IMR-90 (cell line): ENCODE data around the gene GNB4. TPM values are rescaled to one million over a fixed set of nuclear protein-coding genes. Genes with fewer than 3 reads are reported as not detected.

Experiments used
- ATAC-seq: fragments of 200-7000 bp; cut with Tn5 transposase; 2 replicates; pipeline ENCODE4 v1.9.1; 2020; ENCODE audit warnings: low read depth, mild to moderate bottlenecking, moderate library complexity
- BruUV-seq: library from RNA; stranded (reverse); fragments of 400-500 nt; replicated peaks from 2 replicates; lab custom pipeline; 2021; lab: Mats Ljungman, UMichigan
- CTCF ChIA-PET: fragments of 300-600 bp; formaldehyde crosslinking; extraction: SDS; loops from one replicate; lab custom pipeline; 2021; ENCODE audit warnings: antibody characterized with exemption; lab: Yijun Ruan, JAX
- POLR2A ChIA-PET: fragments of 300-600 bp; sonication (Branson Sonifier 250); formaldehyde crosslinking; loops from one replicate; lab custom pipeline; 2022; ENCODE audit warnings: antibody characterized with exemption; ENCODE audit not compliant: unreplicated experiment; lab: Charles Lee
- DNase-seq: peaks from one replicate; pipeline ENCODE4 v3.0.0; 2013
- H2AFZ ChIP-seq: replicated peaks from 2 replicates; pipeline ENCODE3; 2013; ENCODE audit warnings: low read length, mild to moderate bottlenecking; ENCODE audit not compliant: poor library complexity
- H2AK5ac ChIP-seq: 2 replicates; pipeline ENCODE4 v1.6.1; 2013; ENCODE audit warnings: low read depth, low read length, inconsistent platforms
- H2AK9ac ChIP-seq: replicated peaks from 2 replicates; pipeline ENCODE3; 2013; ENCODE audit warnings: mild to moderate bottlenecking, low read depth, low read length, moderate library complexity; ENCODE audit not compliant: poor library complexity
- H2BK120ac ChIP-seq: 2 replicates; pipeline ENCODE4 v1.6.1; 2013; ENCODE audit warnings: low read depth, low read length, inconsistent platforms
- H2BK15ac ChIP-seq: 3 replicates; pipeline ENCODE4 v1.6.1; 2013; ENCODE audit warnings: low read depth, low read length, inconsistent platforms
- H2BK20ac ChIP-seq: 2 replicates; pipeline ENCODE4 v1.6.1; 2013; ENCODE audit warnings: low read depth, mild to moderate bottlenecking, inconsistent platforms, low read length, moderate library complexity
- H2BK5ac ChIP-seq: 2 replicates; pipeline ENCODE4 v1.6.1; 2013; ENCODE audit warnings: mild to moderate bottlenecking, low read depth, low read length, inconsistent platforms; ENCODE audit not compliant: poor library complexity, severe bottlenecking
- H3K14ac ChIP-seq: replicated peaks from 2 replicates; pipeline ENCODE4 v1.6.1; 2013; ENCODE audit warnings: low read depth, low read length, inconsistent platforms
- H3K18ac ChIP-seq: 2 replicates; pipeline ENCODE4 v1.6.1; 2013; ENCODE audit warnings: low read depth, low read length, control low read depth
- H3K23ac ChIP-seq: 2 replicates; pipeline ENCODE4 v1.6.1; 2013; ENCODE audit warnings: low read depth, low read length, inconsistent platforms
- H3K27ac ChIP-seq: 2 replicates; pipeline ENCODE4 v1.5.1; 2013; ENCODE audit warnings: mild to moderate bottlenecking, control low read depth, low read length; ENCODE audit not compliant: insufficient read depth
- H3K27me3 ChIP-seq: 2 replicates; pipeline ENCODE4 v1.6.1; 2013; ENCODE audit warnings: low read length; ENCODE audit not compliant: control insufficient read depth, insufficient read depth
- H3K36me3 ChIP-seq: 2 replicates; pipeline ENCODE4 v1.6.1; 2013; ENCODE audit warnings: low read length, mixed read lengths; ENCODE audit not compliant: control insufficient read depth, insufficient read depth
- H3K4ac ChIP-seq: 2 replicates; pipeline ENCODE4 v1.6.1; 2013; ENCODE audit warnings: low read depth, low read length, inconsistent platforms
- H3K4me1 ChIP-seq: 2 replicates; pipeline ENCODE4 v1.6.1; 2013; ENCODE audit warnings: low read length, mixed read lengths; ENCODE audit not compliant: control insufficient read depth, insufficient read depth
- H3K4me2 ChIP-seq: 2 replicates; pipeline ENCODE4 v1.6.1; 2013; ENCODE audit warnings: low read depth, mild to moderate bottlenecking, control low read depth, low read length, moderate library complexity
- H3K4me3 ChIP-seq: 2 replicates; pipeline ENCODE4 v1.5.1; 2013; ENCODE audit warnings: low read depth, mild to moderate bottlenecking, control low read depth, low read length, moderate library complexity; ENCODE audit not compliant: insufficient read depth
- H3K56ac ChIP-seq: 2 replicates; pipeline ENCODE4 v1.6.1; 2013; ENCODE audit warnings: low read length, inconsistent platforms; ENCODE audit not compliant: insufficient read depth; ENCODE audit errors: extremely low read depth
- H3K79me1 ChIP-seq, 2 experiments: 2 replicates each; pipeline ENCODE4 v1.6.1; 2013; ENCODE audit warnings: low read length in 2 of 2, inconsistent platforms in 1 of 2, low read depth in 1 of 2
- H3K9ac ChIP-seq: 2 replicates; pipeline ENCODE4 v1.6.1; 2013; ENCODE audit warnings: low read depth, low read length, control low read depth
- H3K9me1 ChIP-seq: 2 replicates; pipeline ENCODE4 v1.6.1; 2013; ENCODE audit warnings: low read length, inconsistent platforms; ENCODE audit not compliant: insufficient read depth
- H3K9me3 ChIP-seq: 2 replicates; pipeline ENCODE4 v1.6.1; 2013; ENCODE audit warnings: low read length; ENCODE audit not compliant: control insufficient read depth, insufficient read depth
- H4K20me1 ChIP-seq: 2 replicates; pipeline ENCODE4 v1.6.1; 2013; ENCODE audit warnings: low read length, inconsistent platforms; ENCODE audit not compliant: insufficient read depth
- H4K5ac ChIP-seq: 2 replicates; pipeline ENCODE4 v1.6.1; 2013; ENCODE audit warnings: mild to moderate bottlenecking, low read depth, low read length, control low read depth
- H4K8ac ChIP-seq, 2 experiments: 2 replicates each; pipeline ENCODE4 v1.6.1; 2013; ENCODE audit warnings: low read depth in 2 of 2, low read length in 2 of 2, control low read depth in 1 of 2, inconsistent platforms in 1 of 2
- H4K91ac ChIP-seq: 2 replicates; pipeline ENCODE4 v1.6.1; 2013; ENCODE audit warnings: low read depth, low read length, inconsistent platforms; ENCODE audit not compliant: insufficient read depth
- BHLHE40 ChIP-seq: fragments of 150-350 bp; IDR thresholded peaks from 2 replicates; pipeline ENCODE4 v1.6.1; 2016; ENCODE audit warnings: mild to moderate bottlenecking, low read depth, low read length
- CEBPB ChIP-seq: IDR thresholded peaks from 2 replicates; pipeline ENCODE4 v1.6.1; 2012; ENCODE audit warnings: low read depth, low read length, improper control_type of control experiment
- CHD1 ChIP-seq: IDR thresholded peaks from 2 replicates; pipeline ENCODE4 v1.6.1; 2012; ENCODE audit warnings: low read depth, low read length, improper control_type of control experiment
- ELK1 ChIP-seq: fragments of 150-350 bp; IDR thresholded peaks from 2 replicates; pipeline ENCODE4 v1.6.1; 2016; ENCODE audit warnings: low read depth, mild to moderate bottlenecking, low read length, moderate library complexity, borderline replicate concordance
- FOS ChIP-seq: fragments of 150-350 bp; IDR thresholded peaks from 2 replicates; pipeline ENCODE4 v1.6.1; 2016; ENCODE audit warnings: low read depth, low read length
- MAFK ChIP-seq: IDR thresholded peaks from 2 replicates; pipeline ENCODE4 v1.6.1; 2012; ENCODE audit warnings: low read depth, low read length, improper control_type of control experiment
- MAZ ChIP-seq: IDR thresholded peaks from 2 replicates; pipeline ENCODE4 v1.6.1; 2012; ENCODE audit warnings: low read depth, mild to moderate bottlenecking, low read length, improper control_type of control experiment, moderate library complexity, borderline replicate concordance
- MXI1 ChIP-seq: IDR thresholded peaks from 2 replicates; pipeline ENCODE4 v1.6.1; 2012; ENCODE audit warnings: low read depth, mild to moderate bottlenecking, low read length, moderate library complexity, borderline replicate concordance
- POLR2A ChIP-seq: IDR thresholded peaks from 2 replicates; pipeline ENCODE4 v1.6.1; 2012; ENCODE audit warnings: mild to moderate bottlenecking, low read depth, low read length
- RAD21 ChIP-seq: IDR thresholded peaks from 2 replicates; pipeline ENCODE4 v1.6.1; 2012; ENCODE audit warnings: low read length, improper control_type of control experiment
- RFX5 ChIP-seq: IDR thresholded peaks from 2 replicates; pipeline ENCODE4 v1.8.0; 2012; ENCODE audit warnings: low read depth, mild to moderate bottlenecking, low read length, moderate library complexity
- SMC3 ChIP-seq: fragments of 150-350 bp; IDR thresholded peaks from 2 replicates; pipeline ENCODE4 v1.6.1; 2016; ENCODE audit warnings: low read depth, mild to moderate bottlenecking, antibody characterized with exemption, low read length, moderate library complexity
- WGBS, 2 experiments: methylation state at CpG; one replicate each; pipeline versions ENCODE4 v1.1.5 to v1.1.7; 2013; ENCODE audit warnings: missing lambda C conversion rate in 2 of 2; ENCODE audit not compliant: insufficient read length in 1 of 2; ENCODE audit errors: extremely low coverage in 2 of 2; 5-methylcytosine and 5-hydroxymethylcytosine counted together
- dilution Hi-C: fragments of 300-500 bp; cut with HindIII; formaldehyde crosslinking; loops from one replicate; pipeline ENCODE4 v1.14.3; 2018; ENCODE audit warnings: low sequenced_read_pairs; ENCODE audit not compliant: unreplicated experiment
- in situ Hi-C: fragments of 300-500 bp; cut with MboI; formaldehyde crosslinking; loops from 3 replicates; pipeline ENCODE4 v1.14.3; 2019; ENCODE audit warnings: low sequenced_read_pairs, inconsistent platforms, mixed read lengths
- intact Hi-C: fragments of 100-400 bp; cut with micrococcal nuclease; formaldehyde crosslinking; loops from 2 replicates; pipeline ENCODE4 v1.10.0; 2022
- polyA plus RNA-seq, 3 experiments: library from polyadenylated mRNA; depleted of rRNA; stranded (reverse); fragments of >200 nt; gene quantifications; 2 replicates each; pipeline ENCODE4 v1.2.3, GENCODE V29; 2012; ENCODE audit warnings: low replicate concordance in 1 of 3
- total RNA-seq: library from RNA; depleted of rRNA; stranded (reverse); fragments of >200 nt; gene quantifications from 2 replicates; pipeline ENCODE4 v1.2.3, GENCODE V29; 2012
- TF ChIP-seq, protein P1 (sequence below): fragments of 150-350 bp; IDR thresholded peaks from 2 replicates; pipeline ENCODE4 v1.6.1; 2017; ENCODE audit warnings: mild to moderate bottlenecking, antibody characterized with exemption, low read length, low read depth
- TF ChIP-seq, protein P2 (sequence below): conservative IDR thresholded peaks from 2 replicates; pipeline ENCODE4 v1.5.1; 2012; ENCODE audit warnings: mild to moderate bottlenecking, low read depth, low read length, improper control_type of control experiment

GNB4 gene
- total and polyA plus RNA-seq, 2 of the 4 experiments (the other 2 are of a cell fraction), result 22.1 to 112 TPM

- no peaks in the 10 kb centered on the region for H4K20me1 ChIP-seq
- dilution Hi-C loops (no loop called here), in situ Hi-C loops (no loop called here), intact Hi-C loops (no loop called here)
- no peak overlapping the region for H3K18ac ChIP-seq
- POLR2A ChIA-PET, result no interaction called here
- no peak overlapping the region for H4K8ac ChIP-seq
- BruUV-seq, result no TSS peak
- H3K14ac ChIP-seq, result no peak overlapping the region
- H3K9me3 ChIP-seq, result no peaks in the 10 kb centered on the region
- H4K5ac ChIP-seq, result no peak overlapping the region
- CTCF ChIA-PET, result no interaction called here
- H2BK20ac ChIP-seq, result no peak overlapping the region
- H3K79me1 ChIP-seq, result no peaks in the 10 kb centered on the region
- H3K4me3 ChIP-seq, result no peak overlapping the region
- H3K23ac ChIP-seq, result no peak overlapping the region
- no peaks in the 10 kb centered on the region for H3K9me1 ChIP-seq
- DNase-seq, result no peak
- no peak overlapping the region for H2AFZ ChIP-seq
- WGBS, 2 experiments, result 90% methylated on average over 5 of the region's 19 CpGs; no CpG with 5 or more reads in 1 of the 2 experiments
- no peak overlapping the region for H2AK9ac ChIP-seq
- H2BK5ac ChIP-seq, result no peak overlapping the region
- H3K27me3 ChIP-seq, result peaks cover 2% of the 10 kb centered on the region; the same call in 1 of the 2 replicates
- H3K27ac ChIP-seq, result no peak overlapping the region
- H3K4me1 ChIP-seq, result no peaks in the 10 kb centered on the region; the same call in 1 of the 2 replicates
- no peak overlapping the region for H2BK120ac ChIP-seq
- no peak overlapping the region for H3K9ac ChIP-seq
- H3K4ac ChIP-seq, result no peak overlapping the region
- H4K91ac ChIP-seq, result no peak overlapping the region
- no peak overlapping the region for H2AK5ac ChIP-seq
- no peak for TF ChIP-seq CEBPB
- no peak for TF ChIP-seq ELK1
- TF ChIP-seq FOS, result no peak
- TF ChIP-seq CHD1, result no peak
- TF ChIP-seq BHLHE40, result no peak
- TF ChIP-seq POLR2A, result no peak
- TF ChIP-seq MXI1, result no peak
- TF ChIP-seq, protein P1, sequence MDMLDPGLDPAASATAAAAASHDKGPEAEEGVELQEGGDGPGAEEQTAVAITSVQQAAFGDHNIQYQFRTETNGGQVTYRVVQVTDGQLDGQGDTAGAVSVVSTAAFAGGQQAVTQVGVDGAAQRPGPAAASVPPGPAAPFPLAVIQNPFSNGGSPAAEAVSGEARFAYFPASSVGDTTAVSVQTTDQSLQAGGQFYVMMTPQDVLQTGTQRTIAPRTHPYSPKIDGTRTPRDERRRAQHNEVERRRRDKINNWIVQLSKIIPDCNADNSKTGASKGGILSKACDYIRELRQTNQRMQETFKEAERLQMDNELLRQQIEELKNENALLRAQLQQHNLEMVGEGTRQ, result no peak
- no peak for TF ChIP-seq MAFK
- TF ChIP-seq, protein P2, sequence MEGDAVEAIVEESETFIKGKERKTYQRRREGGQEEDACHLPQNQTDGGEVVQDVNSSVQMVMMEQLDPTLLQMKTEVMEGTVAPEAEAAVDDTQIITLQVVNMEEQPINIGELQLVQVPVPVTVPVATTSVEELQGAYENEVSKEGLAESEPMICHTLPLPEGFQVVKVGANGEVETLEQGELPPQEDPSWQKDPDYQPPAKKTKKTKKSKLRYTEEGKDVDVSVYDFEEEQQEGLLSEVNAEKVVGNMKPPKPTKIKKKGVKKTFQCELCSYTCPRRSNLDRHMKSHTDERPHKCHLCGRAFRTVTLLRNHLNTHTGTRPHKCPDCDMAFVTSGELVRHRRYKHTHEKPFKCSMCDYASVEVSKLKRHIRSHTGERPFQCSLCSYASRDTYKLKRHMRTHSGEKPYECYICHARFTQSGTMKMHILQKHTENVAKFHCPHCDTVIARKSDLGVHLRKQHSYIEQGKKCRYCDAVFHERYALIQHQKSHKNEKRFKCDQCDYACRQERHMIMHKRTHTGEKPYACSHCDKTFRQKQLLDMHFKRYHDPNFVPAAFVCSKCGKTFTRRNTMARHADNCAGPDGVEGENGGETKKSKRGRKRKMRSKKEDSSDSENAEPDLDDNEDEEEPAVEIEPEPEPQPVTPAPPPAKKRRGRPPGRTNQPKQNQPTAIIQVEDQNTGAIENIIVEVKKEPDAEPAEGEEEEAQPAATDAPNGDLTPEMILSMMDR, result no peak
- TF ChIP-seq RFX5, result no peak
- no peak for TF ChIP-seq RAD21
- no peak for TF ChIP-seq SMC3
- no peak for TF ChIP-seq MAZ
- no peak overlapping the region for H2BK15ac ChIP-seq
- no peaks in the 10 kb centered on the region for H3K36me3 ChIP-seq
- H3K4me2 ChIP-seq, result no peak overlapping the region
- H3K56ac ChIP-seq, result no peak overlapping the region
- no peak for ATAC-seq
Observed at GRCh38 chr3:179464323-179465092, 13.2 kb upstream of the GNB4 start.
